Neural progenitor cell (in vitro differentiated cells): ENCODE results near the gene TIFAB. TPM values are rescaled to one million over a fixed set of nuclear protein-coding genes. Genes with fewer than 3 reads are reported as not detected.

Source experiments
- DNase-seq: peaks from one replicate; pipeline ENCODE4 v3.0.0-alpha.2; 2016; ENCODE audit warnings: low spot score
- H2AFZ ChIP-seq: fragments of 200-600 bp; sonication (generic); replicated peaks from 2 replicates; pipeline ENCODE4 v1.6.1; 2016; ENCODE audit warnings: antibody characterized with exemption
- H3F3A ChIP-seq: fragments of 200-600 bp; sonication (generic); 2 replicates; pipeline ENCODE4 v1.6.1; 2016; ENCODE audit warnings: antibody characterized with exemption, low read depth
- H3K27ac ChIP-seq: fragments of 200-600 bp; sonication (generic); 2 replicates; pipeline ENCODE4 v1.5.1; 2016; ENCODE audit warnings: mild to moderate bottlenecking
- H3K27me3 ChIP-seq: fragments of 200-600 bp; sonication (generic); 2 replicates; pipeline ENCODE4 v1.6.1; 2016; ENCODE audit warnings: mild to moderate bottlenecking, moderate library complexity
- H3K36me3 ChIP-seq: fragments of 200-600 bp; sonication (generic); 2 replicates; pipeline ENCODE4 v1.5.1; 2016
- H3K4me1 ChIP-seq: fragments of 200-600 bp; sonication (generic); 2 replicates; pipeline ENCODE4 v1.6.1; 2016; ENCODE audit warnings: mixed run types
- H3K4me2 ChIP-seq: fragments of 200-600 bp; sonication (generic); 2 replicates; pipeline ENCODE4 v1.6.1; 2016
- H3K4me3 ChIP-seq: fragments of 200-600 bp; sonication (generic); 2 replicates; pipeline ENCODE4 v1.5.1; 2016
- H3K79me2 ChIP-seq: fragments of 200-600 bp; sonication (generic); 2 replicates; pipeline ENCODE4 v1.6.1; 2016; ENCODE audit warnings: low read depth
- H3K9ac ChIP-seq: fragments of 200-600 bp; sonication (generic); 2 replicates; pipeline ENCODE4 v1.6.1; 2016
- H3K9me3 ChIP-seq: fragments of 200-600 bp; sonication (generic); 2 replicates; pipeline ENCODE4 v1.5.1; 2016; ENCODE audit warnings: low read depth
- H4K20me1 ChIP-seq: fragments of 200-600 bp; sonication (generic); 2 replicates; pipeline ENCODE4 v1.6.1; 2016; ENCODE audit warnings: low read depth
- H3K27ac Mint-ChIP-seq: 3 replicates; pipeline ENCODE4 v1.8.0; 2021; ENCODE audit warnings: mixed read lengths
- H3K27me3 Mint-ChIP-seq: 2 replicates; pipeline ENCODE4 v1.8.0; 2022; ENCODE audit warnings: low read depth, mild to moderate bottlenecking, inconsistent platforms, moderate library complexity, mixed read lengths; ENCODE audit not compliant: insufficient read depth
- H3K36me3 Mint-ChIP-seq: 3 replicates; pipeline ENCODE4 v1.8.0; 2021; ENCODE audit warnings: mixed read lengths
- H3K4me1 Mint-ChIP-seq: 3 replicates; pipeline ENCODE4 v1.8.0; 2021; ENCODE audit warnings: mixed read lengths
- H3K4me3 Mint-ChIP-seq: 3 replicates; pipeline ENCODE4 v1.8.0; 2021; ENCODE audit warnings: mild to moderate bottlenecking, moderate library complexity, mixed read lengths
- H3K9me3 Mint-ChIP-seq: 3 replicates; pipeline ENCODE4 v1.8.0; 2020; ENCODE audit warnings: mixed read lengths
- EZH2 ChIP-seq: fragments of 200-600 bp; sonication (generic); IDR thresholded peaks from 2 replicates; pipeline ENCODE4 v1.6.1; 2017; ENCODE audit warnings: antibody characterized with exemption, mild to moderate bottlenecking, moderate library complexity
- EZH2phosphoT487 ChIP-seq: fragments of 200-600 bp; sonication (generic); IDR thresholded peaks from 2 replicates; pipeline ENCODE4 v1.6.1; 2017; ENCODE audit warnings: antibody characterized with exemption
- total RNA-seq: library from RNA; depleted of rRNA; stranded (reverse); fragments of >200 nt; gene quantifications from 2 replicates; pipeline ENCODE4 v1.2.3, GENCODE V29; 2015; ENCODE audit warnings: low replicate concordance
- TF ChIP-seq, protein P1 (sequence below): fragments of 200-600 bp; sonication (generic); IDR thresholded peaks from 2 replicates; pipeline ENCODE4 v1.5.1; 2017; ENCODE audit warnings: antibody characterized with exemption, mild to moderate bottlenecking

The TIFAB gene
- total RNA-seq, 1 donor from 2014 or later = not detected

DNA sequence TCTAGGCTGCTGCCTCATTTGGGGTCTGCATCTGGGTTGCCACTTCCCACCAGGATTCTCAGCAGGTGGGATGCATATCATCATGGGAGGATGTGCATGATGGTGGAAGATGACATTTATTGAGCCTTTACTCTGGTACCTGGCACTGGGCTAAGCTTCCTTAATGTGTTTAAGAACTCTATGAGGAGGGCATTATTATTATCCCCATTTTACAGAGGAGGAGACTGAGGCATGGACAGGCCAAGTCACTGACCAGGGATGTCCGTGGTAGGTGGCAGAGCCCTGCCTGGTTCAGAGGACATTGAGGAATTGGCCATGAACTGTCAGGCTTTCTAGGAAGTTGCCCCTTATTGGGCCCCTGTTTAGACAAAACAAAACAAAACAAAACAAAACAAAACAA, 31.1 kb upstream of the TIFAB start:
- H3K36me3 ChIP-seq = no peaks in the 10 kb centered on the region
- H3F3A ChIP-seq = peaks cover 29% of the 10 kb centered on the region
- Mint-ChIP-seq H3K4me3 (peak overlapping the region; percentile 25), H3K4me1 (peaks cover 58% of the 10 kb centered on the region), H3K27me3 (peaks cover 49% of the 10 kb centered on the region), H3K9me3 (peaks cover 3% of the 10 kb centered on the region), H3K27ac (no peak overlapping the region), H3K36me3 (peaks cover 2% of the 10 kb centered on the region)
- H3K4me1 ChIP-seq = peaks cover 22% of the 10 kb centered on the region
- no peaks in the 10 kb centered on the region for H3K9me3 ChIP-seq
- no peaks in the 10 kb centered on the region for H3K79me2 ChIP-seq
- H3K4me3 ChIP-seq = no peak overlapping the region
- no peak overlapping the region for H3K4me2 ChIP-seq
- DNase-seq = no peak
- no peak for TF ChIP-seq EZH2
- TF ChIP-seq EZH2phosphoT487 = no peak
- TF ChIP-seq, protein P1, sequence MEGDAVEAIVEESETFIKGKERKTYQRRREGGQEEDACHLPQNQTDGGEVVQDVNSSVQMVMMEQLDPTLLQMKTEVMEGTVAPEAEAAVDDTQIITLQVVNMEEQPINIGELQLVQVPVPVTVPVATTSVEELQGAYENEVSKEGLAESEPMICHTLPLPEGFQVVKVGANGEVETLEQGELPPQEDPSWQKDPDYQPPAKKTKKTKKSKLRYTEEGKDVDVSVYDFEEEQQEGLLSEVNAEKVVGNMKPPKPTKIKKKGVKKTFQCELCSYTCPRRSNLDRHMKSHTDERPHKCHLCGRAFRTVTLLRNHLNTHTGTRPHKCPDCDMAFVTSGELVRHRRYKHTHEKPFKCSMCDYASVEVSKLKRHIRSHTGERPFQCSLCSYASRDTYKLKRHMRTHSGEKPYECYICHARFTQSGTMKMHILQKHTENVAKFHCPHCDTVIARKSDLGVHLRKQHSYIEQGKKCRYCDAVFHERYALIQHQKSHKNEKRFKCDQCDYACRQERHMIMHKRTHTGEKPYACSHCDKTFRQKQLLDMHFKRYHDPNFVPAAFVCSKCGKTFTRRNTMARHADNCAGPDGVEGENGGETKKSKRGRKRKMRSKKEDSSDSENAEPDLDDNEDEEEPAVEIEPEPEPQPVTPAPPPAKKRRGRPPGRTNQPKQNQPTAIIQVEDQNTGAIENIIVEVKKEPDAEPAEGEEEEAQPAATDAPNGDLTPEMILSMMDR = no peak
- peaks cover 94% of the 10 kb centered on the region for H4K20me1 ChIP-seq
- H3K27me3 ChIP-seq = peaks cover 100% of the 10 kb centered on the region
- H2AFZ ChIP-seq = no peak overlapping the region
- no peak overlapping the region for H3K27ac ChIP-seq
- no peak overlapping the region for H3K9ac ChIP-seq

DNA sequence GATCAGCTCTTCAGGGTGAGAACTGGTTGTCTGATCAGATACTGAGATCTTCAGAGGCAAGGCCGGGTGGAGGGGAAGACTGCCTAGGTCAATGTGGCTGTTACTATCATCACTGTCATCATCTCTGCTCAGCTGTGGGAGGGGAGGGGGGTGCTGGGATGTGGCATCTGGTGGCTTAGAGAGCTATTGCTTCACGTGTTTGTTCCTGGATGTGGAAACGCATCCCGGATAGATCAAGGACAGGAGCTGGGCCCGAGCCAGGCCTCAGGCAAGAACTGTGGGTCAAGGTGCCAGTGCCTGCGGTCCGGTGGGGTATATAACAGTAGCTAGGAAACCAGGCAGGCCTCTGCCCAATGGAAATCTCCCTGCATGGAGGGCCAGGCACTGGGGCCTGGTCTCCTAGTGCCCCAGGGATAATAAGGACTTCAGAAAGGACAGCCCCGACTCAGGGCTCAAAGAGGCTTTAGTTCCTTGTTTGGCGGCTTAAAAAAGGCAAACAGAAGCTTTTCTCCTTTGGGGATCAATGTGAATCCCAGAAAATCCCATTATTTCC, 30.3 kb upstream of the TIFAB start:
- Histone ChIP-seq H3F3A (peaks cover 34% of the 10 kb centered on the region), H3K27me3 (peaks cover 100% of the 10 kb centered on the region), H3K4me1 (peaks cover 22% of the 10 kb centered on the region), H3K4me3 (no peak overlapping the region), H3K9ac (no peak overlapping the region), H4K20me1 (peaks cover 94% of the 10 kb centered on the region), H3K27ac (no peak overlapping the region), H2AFZ (no peak overlapping the region), H3K79me2 (no peaks in the 10 kb centered on the region), H3K4me2 (no peak overlapping the region), H3K9me3 (no peaks in the 10 kb centered on the region), H3K36me3 (no peaks in the 10 kb centered on the region)
- peak; percentile 77 for DNase-seq
- Mint-ChIP-seq H3K9me3 (peaks cover 3% of the 10 kb centered on the region), H3K4me1 (peaks cover 55% of the 10 kb centered on the region), H3K27ac (no peak overlapping the region), H3K27me3 (peaks cover 46% of the 10 kb centered on the region), H3K4me3 (no peak overlapping the region), H3K36me3 (peaks cover 2% of the 10 kb centered on the region)
- TF ChIP-seq EZH2 (no peak), EZH2phosphoT487 (peak; percentile 94)
- TF ChIP-seq, protein P1 = no peak

DNA sequence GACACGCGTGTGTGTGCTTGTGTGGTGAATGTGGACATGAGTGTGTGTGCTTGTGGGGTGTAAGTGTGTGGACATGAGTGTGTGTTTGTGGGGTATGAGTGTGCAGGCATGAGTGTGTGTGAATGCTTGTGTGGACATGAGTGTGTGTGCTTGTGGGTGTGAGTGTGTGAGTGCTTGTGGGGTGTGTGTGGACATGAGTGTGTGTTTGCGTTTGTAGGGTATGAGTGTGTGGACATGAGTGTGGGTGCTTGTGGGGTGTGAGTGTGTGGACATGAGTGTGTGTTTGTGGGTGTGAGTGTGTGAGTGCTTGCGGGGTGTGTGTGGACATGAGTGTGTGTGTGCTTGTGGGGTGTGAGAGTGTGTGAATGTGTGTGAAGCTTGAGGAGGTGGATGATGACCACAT, 29.8 kb upstream of the TIFAB start:
- Mint-ChIP-seq H3K4me3 (no peak overlapping the region), H3K27ac (no peak overlapping the region), H3K36me3 (peaks cover 2% of the 10 kb centered on the region), H3K9me3 (peaks cover 3% of the 10 kb centered on the region), H3K27me3 (peaks cover 42% of the 10 kb centered on the region), H3K4me1 (peaks cover 52% of the 10 kb centered on the region)
- Histone ChIP-seq H3K4me2 (no peak overlapping the region), H3F3A (peaks cover 35% of the 10 kb centered on the region), H3K36me3 (no peaks in the 10 kb centered on the region), H3K79me2 (no peaks in the 10 kb centered on the region), H3K4me3 (no peak overlapping the region), H4K20me1 (peaks cover 94% of the 10 kb centered on the region), H2AFZ (no peak overlapping the region), H3K4me1 (peaks cover 28% of the 10 kb centered on the region), H3K27me3 (peaks cover 100% of the 10 kb centered on the region), H3K27ac (no peak overlapping the region), H3K9me3 (no peaks in the 10 kb centered on the region), H3K9ac (no peak overlapping the region)
- no peak for TF ChIP-seq EZH2
- no peak for TF ChIP-seq EZH2phosphoT487
- TF ChIP-seq, protein P1 = no peak
- DNase-seq = no peak
